A549 (cell line): ENCODE measurements around the gene XRCC4. TPM values are rescaled to one million over a fixed set of nuclear protein-coding genes. Genes with fewer than 3 reads are reported as not detected.

Source experiments
- ATAC-seq, 2 experiments: fragments of 200-7000 bp in 1 of 2; fragments of >200 bp in 1 of 2; cut with Nextera tagmentation in 1 of 2; cut with Tn5 transposase in 1 of 2; 3 replicates each; pipeline versions ENCODE4 v1.8.0 to v1.9.1; 2018 to 2020; ENCODE audit warnings: mild to moderate bottlenecking in 1 of 2, moderate library complexity in 1 of 2
- CTCF ChIA-PET: fragments of 300-600 bp; sonication (Branson Sonifier 250); formaldehyde crosslinking; extraction: SDS; loops from one replicate; lab custom pipeline; 2021; ENCODE audit warnings: antibody characterized with exemption, inconsistent platforms; lab: Yijun Ruan, JAX
- POLR2A ChIA-PET: fragments of 350-600 bp; formaldehyde crosslinking; extraction: SDS; loops from one replicate; lab custom pipeline; 2021; ENCODE audit warnings: antibody characterized with exemption, inconsistent platforms; lab: Yijun Ruan, JAX
- DNase-seq, 2 experiments: peaks; one replicate each; pipeline versions ENCODE4 v3.0.0 to v3.0.0-alpha.2; 2011 to 2016; ENCODE audit warnings: low read depth in 1 of 2, low spot score in 1 of 2
- FAIRE-seq: peaks from 2 replicates; lab custom pipeline; 2011; peaks lifted over from hg19 to GRCh38; lab: Jason Lieb, UNC
- H3K27ac ChIP-seq, 2 experiments: fragments of >200 bp; sonication (Bioruptor Twin); formaldehyde crosslinking; 3 replicates each; pipeline ENCODE4 v1.5.1; 2016 to 2017
- H3K4me1 ChIP-seq: fragments of >200 bp; sonication (Bioruptor Twin); formaldehyde crosslinking; 3 replicates; pipeline ENCODE4 v1.6.1; 2016
- H3K4me2 ChIP-seq: fragments of >200 bp; sonication (Bioruptor Twin); formaldehyde crosslinking; 3 replicates; pipeline ENCODE4 v1.6.1; 2016
- H3K4me3 ChIP-seq: fragments of >200 bp; sonication (Bioruptor Twin); formaldehyde crosslinking; 3 replicates; pipeline ENCODE4 v1.5.1; 2016
- H3K9me3 ChIP-seq: fragments of >200 bp; sonication (Bioruptor Twin); formaldehyde crosslinking; 3 replicates; pipeline ENCODE4 v1.6.1; 2016
- ATOH8 ChIP-seq: fragments of 250-450 bp; sonication (Bioruptor Pico); IDR thresholded peaks from 2 replicates; pipeline ENCODE4 v1.5.0; 2020; ENCODE audit warnings: low read depth, mild to moderate bottlenecking, moderate library complexity
- BHLHE40 ChIP-seq: IDR thresholded peaks from 2 replicates; pipeline ENCODE4 v1.6.1; 2012; ENCODE audit warnings: low read depth, low read length, inconsistent platforms
- CBX8 ChIP-seq: fragments of 200-600 bp; sonication (generic); IDR thresholded peaks from 2 replicates; pipeline ENCODE4 v1.6.1; 2016
- CEBPB ChIP-seq, 2 experiments: fragments of >200 bp in 1 of 2; sonication (Bioruptor Twin) in 1 of 2; formaldehyde crosslinking in 1 of 2; IDR thresholded peaks; 2 replicates each; pipeline ENCODE4 v1.6.1; 2012 to 2016
- CHD2 ChIP-seq: fragments of 150-350 bp; IDR thresholded peaks from 2 replicates; pipeline ENCODE4 v1.6.1; 2014; ENCODE audit warnings: low read length; ENCODE audit not compliant: partially characterized antibody
- CTCF ChIP-seq: fragments of >200 bp; sonication (Bioruptor Twin); formaldehyde crosslinking; IDR thresholded peaks from 3 replicates; pipeline ENCODE4 v1.5.1; 2016
- E2F6 ChIP-seq: IDR thresholded peaks from 2 replicates; pipeline ENCODE4 v1.6.1; 2012; ENCODE audit warnings: low read depth, borderline replicate concordance
- EHF ChIP-seq: fragments of 250-450 bp; sonication (Bioruptor Pico); IDR thresholded peaks from 2 replicates; pipeline ENCODE4 v1.5.0; 2020; ENCODE audit warnings: mild to moderate bottlenecking
- ESRRA ChIP-seq: fragments of 150-350 bp; IDR thresholded peaks from 2 replicates; pipeline ENCODE4 v1.6.1; 2014; ENCODE audit warnings: mild to moderate bottlenecking, low read length, borderline replicate concordance
- FOXS1 ChIP-seq: fragments of 250-450 bp; sonication (Bioruptor Pico); IDR thresholded peaks from 2 replicates; pipeline ENCODE4 v1.5.0; 2020; ENCODE audit warnings: mild to moderate bottlenecking, moderate library complexity
- GATA3 ChIP-seq: IDR thresholded peaks from 2 replicates; pipeline ENCODE4 v1.6.1; 2012; ENCODE audit warnings: borderline replicate concordance
- HDAC2 ChIP-seq: fragments of 200-600 bp; sonication (generic); IDR thresholded peaks from 2 replicates; pipeline ENCODE4 v1.6.1; 2016
- HES2 ChIP-seq: fragments of >200 bp; sonication (Bioruptor Twin); formaldehyde crosslinking; IDR thresholded peaks from 2 replicates; pipeline ENCODE4 v1.6.1; 2016
- HMGXB4 ChIP-seq: fragments of 250-450 bp; sonication (Bioruptor Pico); IDR thresholded peaks from 2 replicates; pipeline ENCODE4 v1.5.0; 2021; ENCODE audit warnings: mild to moderate bottlenecking, moderate library complexity, borderline replicate concordance
- HOXB13 ChIP-seq: fragments of 250-450 bp; sonication (Bioruptor Pico); IDR thresholded peaks from 2 replicates; pipeline ENCODE4 v1.5.0; 2020; ENCODE audit warnings: low read depth, mild to moderate bottlenecking, moderate library complexity
- KDM5A ChIP-seq: fragments of 200-600 bp; sonication (generic); IDR thresholded peaks from 2 replicates; pipeline ENCODE4 v1.6.1; 2016; ENCODE audit warnings: antibody characterized with exemption, mild to moderate bottlenecking
- MAFK ChIP-seq: fragments of 450-650 bp; IDR thresholded peaks from 2 replicates; pipeline ENCODE4 v1.6.1; 2014; ENCODE audit not compliant: partially characterized antibody
- MAZ ChIP-seq: fragments of 150-350 bp; IDR thresholded peaks from 2 replicates; pipeline ENCODE4 v1.6.1; 2014; ENCODE audit warnings: antibody characterized with exemption, low read depth, low read length, borderline replicate concordance
- NFE2L2 ChIP-seq: fragments of 150-350 bp; conservative IDR thresholded peaks from 2 replicates; pipeline ENCODE4 v1.6.1; 2014; ENCODE audit warnings: low read length
- RFX5 ChIP-seq: fragments of 450-650 bp; IDR thresholded peaks from 2 replicates; pipeline ENCODE4 v1.7.1; 2014; ENCODE audit warnings: antibody characterized with exemption, mild to moderate bottlenecking, moderate library complexity
- TFCP2L1 ChIP-seq: fragments of 250-450 bp; sonication (Bioruptor Pico); IDR thresholded peaks from 2 replicates; pipeline ENCODE4 v1.5.0; 2021; ENCODE audit warnings: mild to moderate bottlenecking
- ZNF302 ChIP-seq: fragments of 250-450 bp; sonication (Bioruptor Pico); IDR thresholded peaks from 2 replicates; pipeline ENCODE4 v1.9.0; 2021; ENCODE audit warnings: inconsistent platforms, mild to moderate bottlenecking, moderate library complexity
- ZSCAN20 ChIP-seq: fragments of 250-450 bp; sonication (Bioruptor Pico); IDR thresholded peaks from 2 replicates; pipeline ENCODE4 v1.8.0; 2022; ENCODE audit warnings: mild to moderate bottlenecking, moderate library complexity
- WGBS: methylation state at CpG from one replicate; pipeline ENCODE4 v1.1.6; 2017; ENCODE audit errors: missing lambda C conversion rate; 5-methylcytosine and 5-hydroxymethylcytosine counted together
- polyA plus RNA-seq, 4 experiments: library from polyadenylated mRNA; depleted of rRNA in 3 of 4; stranded (reverse); fragments of >200 nt; fragmentation: RNase III in 1 of 4; extraction: RNeasy Plus Mini Kit Qiagen cat#74134 plus additional on column Dnase treatment in 1 of 4; gene quantifications; 2 replicates in 3 of 4; 3 replicates in 1 of 4; pipeline ENCODE4 v1.2.3, GENCODE V29; 2011 to 2017
- TF ChIP-seq, protein P1 (sequence below): IDR thresholded peaks from 2 replicates; pipeline ENCODE4 v1.6.1; 2012
- TF ChIP-seq, protein P2 (sequence below): fragments of 450-650 bp; IDR thresholded peaks from 2 replicates; pipeline ENCODE4 v1.6.1; 2014; ENCODE audit warnings: antibody characterized with exemption

The XRCC4 gene
- polyA plus RNA-seq, 2 of the 4 experiments (the other 2 are of a cell fraction) = 14.3 to 14.8 TPM

DNA sequence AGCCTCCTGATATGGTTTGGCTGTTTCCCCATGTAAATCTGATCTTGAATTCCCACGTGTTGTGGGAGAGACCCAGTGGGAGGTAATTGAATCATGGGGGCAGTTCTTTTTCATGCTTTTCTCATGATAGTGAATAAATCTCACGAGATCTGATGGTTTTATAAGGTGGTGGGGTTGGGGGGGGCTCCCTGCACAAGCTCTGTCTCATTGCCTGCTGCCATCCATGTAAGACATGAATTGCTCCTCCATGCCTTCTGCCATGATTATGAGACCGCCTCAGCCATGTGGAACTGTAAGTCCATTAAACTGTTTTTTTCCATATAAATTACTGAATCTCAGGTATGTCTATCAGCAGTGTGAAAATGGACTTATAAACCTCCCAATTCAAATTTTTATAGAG lies 12.8 kb downstream of the XRCC4 start:
- FAIRE-seq = no peak
- CTCF ChIA-PET = interaction anchor here (0.8 to 1.2 kb wide), 2 partner anchors 383 to 738 kb away, joined by 3 read pairs; no protein-coding TSS in a partner anchor

GRCh38 chr5:83092619-83093018 lies 15.3 kb downstream of the XRCC4 start:
- 89% methylated on average over 2 of the region's 2 CpGs for WGBS
- H3K4me1 ChIP-seq = peaks cover 24% of the 10 kb centered on the region
- no peak for ATAC-seq
- no peak overlapping the region for H3K4me3 ChIP-seq
- peak; percentile 36 for FAIRE-seq
- ChIA-PET CTCF (no interaction called here), POLR2A (no interaction called here)
- H3K9me3 ChIP-seq = peaks cover 4% of the 10 kb centered on the region; the same call in 1 of the 3 replicates
- H3K27ac ChIP-seq = no peak overlapping the region
- H3K4me2 ChIP-seq = no peak overlapping the region
- no peak for DNase-seq
- TF ChIP-seq E2F6 (no peak), CHD2 (no peak), BHLHE40 (no peak), GATA3 (no peak), TFCP2L1 (CRISPR knock-in tag) (no peak), MAFK (no peak), RFX5 (no peak), ATOH8 (CRISPR knock-in tag) (no peak), ZSCAN20 (no peak), FOXS1 (CRISPR knock-in tag) (no peak), ESRRA (no peak), KDM5A (no peak), CEBPB (IDR thresholded peaks at IDR 0.05) (no peak)
- TF ChIP-seq, protein P1, sequence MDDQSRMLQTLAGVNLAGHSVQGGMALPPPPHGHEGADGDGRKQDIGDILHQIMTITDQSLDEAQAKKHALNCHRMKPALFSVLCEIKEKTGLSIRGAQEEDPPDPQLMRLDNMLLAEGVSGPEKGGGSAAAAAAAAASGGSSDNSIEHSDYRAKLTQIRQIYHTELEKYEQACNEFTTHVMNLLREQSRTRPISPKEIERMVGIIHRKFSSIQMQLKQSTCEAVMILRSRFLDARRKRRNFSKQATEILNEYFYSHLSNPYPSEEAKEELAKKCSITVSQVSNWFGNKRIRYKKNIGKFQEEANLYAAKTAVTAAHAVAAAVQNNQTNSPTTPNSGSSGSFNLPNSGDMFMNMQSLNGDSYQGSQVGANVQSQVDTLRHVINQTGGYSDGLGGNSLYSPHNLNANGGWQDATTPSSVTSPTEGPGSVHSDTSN = no peak
- TF ChIP-seq, protein P2, sequence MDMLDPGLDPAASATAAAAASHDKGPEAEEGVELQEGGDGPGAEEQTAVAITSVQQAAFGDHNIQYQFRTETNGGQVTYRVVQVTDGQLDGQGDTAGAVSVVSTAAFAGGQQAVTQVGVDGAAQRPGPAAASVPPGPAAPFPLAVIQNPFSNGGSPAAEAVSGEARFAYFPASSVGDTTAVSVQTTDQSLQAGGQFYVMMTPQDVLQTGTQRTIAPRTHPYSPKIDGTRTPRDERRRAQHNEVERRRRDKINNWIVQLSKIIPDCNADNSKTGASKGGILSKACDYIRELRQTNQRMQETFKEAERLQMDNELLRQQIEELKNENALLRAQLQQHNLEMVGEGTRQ = no peak

More for the DNA sequence above, 12.8 kb downstream of the XRCC4 start:
- Histone ChIP-seq H3K9me3 (peaks cover 4% of the 10 kb centered on the region; the same call in 1 of the 3 replicates), H3K4me1 (peaks cover under 1% of the 10 kb centered on the region; the same call in 1 of the 3 replicates), H3K4me3 (no peak overlapping the region), H3K27ac (no peak overlapping the region), H3K4me2 (no peak overlapping the region)
- ATAC-seq (no peak), DNase-seq (no peak)
- 76% methylated on average over 3 of the region's 3 CpGs for WGBS
- POLR2A ChIA-PET = interaction anchor here (1.4 kb wide), 1 partner anchor 13 kb away, joined by 6 read pairs; the partner anchor contains the start of genes TMEM167A and XRCC4
- no peak for TF ChIP-seq HOXB13 (CRISPR knock-in tag)
- TF ChIP-seq ATOH8 (CRISPR knock-in tag) = no peak
- no peak for TF ChIP-seq HDAC2
- no peak for TF ChIP-seq NFE2L2
- TF ChIP-seq ZSCAN20 = no peak
- no peak for TF ChIP-seq CHD2
- no peak for TF ChIP-seq ZNF302 (CRISPR knock-in tag)
- TF ChIP-seq MAZ = no peak
- TF ChIP-seq HMGXB4 (CRISPR knock-in tag) = no peak
- TF ChIP-seq EHF (CRISPR knock-in tag) = no peak
- TF ChIP-seq CBX8 = no peak
- no peak for TF ChIP-seq CTCF
- no peak for TF ChIP-seq HES2
